Gastroesophageal sphincter (tissue), 4 donors: ENCODE measurements around the gene WSCD2. TPM values are rescaled to one million over a fixed set of nuclear protein-coding genes. Genes with fewer than 3 reads are reported as not detected.

ENCODE experiments used
- ATAC-seq: fragments of 150-250 bp; one replicate; pipeline ENCODE4 v1.9.1; 2016; ENCODE audit warnings: mild to moderate bottlenecking, moderate library complexity
- H3K27ac ChIP-seq, 4 donors: fragments of 200-600 bp; sonication (generic) in 3 of 4; 1 replicate in 3 of 4; 2 replicates in 1 of 4; pipeline ENCODE4 v1.5.1; 2016 to 2019
- H3K27me3 ChIP-seq: fragments of 200-600 bp; sonication (generic); one replicate; pipeline ENCODE4 v1.5.1; 2019
- H3K36me3 ChIP-seq, 2 donors: fragments of 200-600 bp; sonication (generic); one replicate each; pipeline ENCODE4 v1.5.1; 2019; ENCODE audit warnings: control low read depth in 1 of 2
- H3K4me1 ChIP-seq, 3 donors: fragments of 200-600 bp; sonication (generic); 1 replicate in 2 of 3; 2 replicates in 1 of 3; pipeline ENCODE4 v1.5.1; 2016 to 2019; ENCODE audit warnings: control low read depth in 2 of 3
- H3K4me3 ChIP-seq, 2 donors: fragments of 200-600 bp; sonication (generic); one replicate each; pipeline ENCODE4 v1.5.1; 2019; ENCODE audit warnings: mild to moderate bottlenecking in 1 of 2, moderate library complexity in 1 of 2
- H3K9me3 ChIP-seq, 3 donors: fragments of 200-600 bp; sonication (generic); one replicate each; pipeline ENCODE4 v1.5.1; 2017 to 2019; ENCODE audit warnings: control low read depth in 2 of 3
- CTCF ChIP-seq, 4 experiments: fragments of 200-600 bp in 2 of 4; fragments of 450-650 bp in 2 of 4; sonication (generic) in 1 of 4; IDR thresholded peaks; one replicate each; pipeline ENCODE4 v1.5.1; 2017 to 2019; ENCODE audit warnings: antibody characterized with exemption in 4 of 4, mild to moderate bottlenecking in 2 of 4, moderate library complexity in 2 of 4
- EP300 ChIP-seq: sonication (generic); formaldehyde crosslinking; IDR thresholded peaks from one replicate; pipeline ENCODE4 v1.6.1; 2017; ENCODE audit warnings: antibody characterized with exemption, mild to moderate bottlenecking
- POLR2A ChIP-seq, 2 donors: fragments of 450-650 bp; IDR thresholded peaks; one replicate each; pipeline ENCODE4 v1.6.1; 2017; ENCODE audit warnings: antibody characterized with exemption in 2 of 2, mild to moderate bottlenecking in 2 of 2, moderate library complexity in 1 of 2
- POLR2AphosphoS5 ChIP-seq: sonication (generic); formaldehyde crosslinking; IDR thresholded peaks from one replicate; pipeline ENCODE4 v1.6.1; 2017; ENCODE audit warnings: antibody characterized with exemption
- WGBS, 2 donors: methylation state at CpG; one replicate each; pipeline ENCODE4 v1.1.5; 2018; ENCODE audit warnings: low coverage in 1 of 2; 5-methylcytosine and 5-hydroxymethylcytosine counted together
- total RNA-seq, 4 donors: library from RNA; depleted of rRNA; stranded (reverse); fragments of >200 nt; gene quantifications; one replicate each; pipeline ENCODE4 v1.1.0, GENCODE V29; 2016

The WSCD2 gene
- total RNA-seq, 4 donors from 2014 or later = 5.0 to 86.1 (median 31.6) TPM

- no peak overlapping the region for H3K4me3 ChIP-seq
- TF ChIP-seq EP300 = no peak
- TF ChIP-seq CTCF (IDR thresholded peaks at IDR 0.05) = no peak
- no peak for TF ChIP-seq POLR2AphosphoS5
- no peak for TF ChIP-seq POLR2A (IDR thresholded peaks at IDR 0.05)
- no peaks in the 10 kb centered on the region for H3K9me3 ChIP-seq
- no peaks in the 10 kb centered on the region for H3K36me3 ChIP-seq
- ATAC-seq = no peak
- H3K4me1 ChIP-seq = peaks cover 0 to 37% (median 23%) of the 10 kb centered on the region in 3 donors
- H3K27me3 ChIP-seq = peaks cover 5% of the 10 kb centered on the region
- no peak overlapping the region for H3K27ac ChIP-seq
- 40% methylated on average over 3 of the region's 4 CpGs; no CpG with 5 or more reads in 1 of the 2 donors for WGBS, 2 donors
These were observed 170.4 kb downstream of the WSCD2 start for GRCh38 chr12:108299516-108299915.

Other genes starting within 250 kb of the WSCD2 start
- 10 to 100 TPM in 3 of 4 donors, 1 to 10 TPM in 1; 9.7 to 25.4 (median 13.0) TPM for gene CMKLR1, start 210.0 kb downstream of the WSCD2 start, total RNA-seq